Nephron (organoid): ENCODE measurements around the gene DHRSX.
"Not testable (repeated sequence)": the region's sequence is repeated elsewhere in the genome, so short reads cannot be mapped to it uniquely, and the experiment has no call there.

Experiments used
- H3K27ac Mint-ChIP-seq, 3 experiments: 2 replicates each; pipeline ENCODE4 v1.8.0; 2020; ENCODE audit warnings: mixed read lengths in 3 of 3, mild to moderate bottlenecking in 2 of 3, moderate library complexity in 1 of 3
- H3K27me3 Mint-ChIP-seq: 2 replicates; pipeline ENCODE4 v1.8.0; 2021; ENCODE audit warnings: low read depth, mild to moderate bottlenecking, moderate library complexity, mixed read lengths
- H3K36me3 Mint-ChIP-seq: 2 replicates; pipeline ENCODE4 v1.8.0; 2020; ENCODE audit warnings: low read depth, mixed read lengths
- H3K4me1 Mint-ChIP-seq: 2 replicates; pipeline ENCODE4 v1.8.0; 2020; ENCODE audit warnings: mixed read lengths
- H3K4me3 Mint-ChIP-seq, 3 experiments: 2 replicates each; pipeline ENCODE4 v1.8.0; 2020; ENCODE audit warnings: mild to moderate bottlenecking in 3 of 3, mixed read lengths in 3 of 3, moderate library complexity in 2 of 3
- H3K9me3 Mint-ChIP-seq: 2 replicates; pipeline ENCODE4 v1.8.0; 2020; ENCODE audit warnings: mixed read lengths
- TF ChIP-seq, protein P1 (sequence below), 3 experiments: fragments of 200-600 bp; sonication (generic); IDR thresholded peaks; one replicate each; pipeline ENCODE4 v1.5.0; 2021; ENCODE audit warnings: antibody characterized with exemption in 3 of 3; ENCODE audit not compliant: unreplicated experiment in 3 of 3

Gene DHRSX

DNA sequence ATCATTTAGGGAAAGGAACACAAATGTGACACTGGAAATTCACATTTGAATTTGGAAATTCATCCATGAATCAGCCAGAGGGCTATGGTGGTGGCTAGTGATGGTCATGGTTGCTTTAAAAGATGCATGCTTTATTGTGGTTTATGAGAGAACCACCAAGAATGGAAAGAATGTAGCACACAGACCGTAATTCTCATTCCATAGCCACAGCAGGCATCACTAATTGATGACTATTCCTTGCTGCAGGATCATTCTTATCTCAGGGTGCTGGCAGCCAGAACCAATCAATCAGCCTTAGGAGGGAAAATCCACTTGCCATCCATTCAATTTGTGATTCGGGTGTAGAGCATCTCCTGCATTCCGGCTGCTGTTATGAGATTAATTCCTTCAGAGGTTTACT, 115.6 kb downstream of the DHRSX start:
- TF ChIP-seq, protein P1, sequence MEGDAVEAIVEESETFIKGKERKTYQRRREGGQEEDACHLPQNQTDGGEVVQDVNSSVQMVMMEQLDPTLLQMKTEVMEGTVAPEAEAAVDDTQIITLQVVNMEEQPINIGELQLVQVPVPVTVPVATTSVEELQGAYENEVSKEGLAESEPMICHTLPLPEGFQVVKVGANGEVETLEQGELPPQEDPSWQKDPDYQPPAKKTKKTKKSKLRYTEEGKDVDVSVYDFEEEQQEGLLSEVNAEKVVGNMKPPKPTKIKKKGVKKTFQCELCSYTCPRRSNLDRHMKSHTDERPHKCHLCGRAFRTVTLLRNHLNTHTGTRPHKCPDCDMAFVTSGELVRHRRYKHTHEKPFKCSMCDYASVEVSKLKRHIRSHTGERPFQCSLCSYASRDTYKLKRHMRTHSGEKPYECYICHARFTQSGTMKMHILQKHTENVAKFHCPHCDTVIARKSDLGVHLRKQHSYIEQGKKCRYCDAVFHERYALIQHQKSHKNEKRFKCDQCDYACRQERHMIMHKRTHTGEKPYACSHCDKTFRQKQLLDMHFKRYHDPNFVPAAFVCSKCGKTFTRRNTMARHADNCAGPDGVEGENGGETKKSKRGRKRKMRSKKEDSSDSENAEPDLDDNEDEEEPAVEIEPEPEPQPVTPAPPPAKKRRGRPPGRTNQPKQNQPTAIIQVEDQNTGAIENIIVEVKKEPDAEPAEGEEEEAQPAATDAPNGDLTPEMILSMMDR (IDR thresholded peaks at IDR 0.05; ENCODE audit: unreplicated experiment in 3 of 3) = no peak
- H3K27ac Mint-ChIP-seq = no peak overlapping the region
- H3K36me3 Mint-ChIP-seq = peaks cover 35% of the 10 kb centered on the region
- H3K4me3 Mint-ChIP-seq = no peak overlapping the region
- no peaks in the 10 kb centered on the region for H3K4me1 Mint-ChIP-seq
- no peaks in the 10 kb centered on the region for H3K27me3 Mint-ChIP-seq
- peaks cover 8% of the 10 kb centered on the region for H3K9me3 Mint-ChIP-seq

DNA sequence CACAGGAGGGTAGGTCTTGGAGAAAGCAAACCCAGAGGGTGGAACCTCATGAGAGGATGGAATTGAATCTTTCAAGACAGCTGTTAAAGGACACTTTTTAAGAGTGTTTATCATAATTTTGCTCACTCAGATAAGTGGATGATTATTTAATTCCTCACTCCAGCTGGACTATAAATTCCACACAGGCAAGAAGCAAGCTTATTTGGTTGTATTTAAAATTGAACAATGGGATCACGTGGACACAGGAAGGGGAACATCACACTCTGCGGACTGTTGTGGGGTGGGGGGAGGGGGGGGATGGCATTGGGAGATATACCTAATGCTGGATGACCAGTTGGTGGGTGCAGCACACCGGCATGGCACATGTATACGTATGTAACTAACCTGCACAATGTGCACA, 116.3 kb downstream of the DHRSX start:
- H3K27me3 Mint-ChIP-seq = no peaks in the 10 kb centered on the region
- no peak overlapping the region for H3K27ac Mint-ChIP-seq
- H3K9me3 Mint-ChIP-seq = peaks cover 8% of the 10 kb centered on the region
- H3K4me1 Mint-ChIP-seq = no peaks in the 10 kb centered on the region
- no peak overlapping the region for H3K4me3 Mint-ChIP-seq
- TF ChIP-seq, protein P1 (IDR thresholded peaks at IDR 0.05; ENCODE audit: unreplicated experiment in 3 of 3) = no peak
- peaks cover 35% of the 10 kb centered on the region for H3K36me3 Mint-ChIP-seq

DNA sequence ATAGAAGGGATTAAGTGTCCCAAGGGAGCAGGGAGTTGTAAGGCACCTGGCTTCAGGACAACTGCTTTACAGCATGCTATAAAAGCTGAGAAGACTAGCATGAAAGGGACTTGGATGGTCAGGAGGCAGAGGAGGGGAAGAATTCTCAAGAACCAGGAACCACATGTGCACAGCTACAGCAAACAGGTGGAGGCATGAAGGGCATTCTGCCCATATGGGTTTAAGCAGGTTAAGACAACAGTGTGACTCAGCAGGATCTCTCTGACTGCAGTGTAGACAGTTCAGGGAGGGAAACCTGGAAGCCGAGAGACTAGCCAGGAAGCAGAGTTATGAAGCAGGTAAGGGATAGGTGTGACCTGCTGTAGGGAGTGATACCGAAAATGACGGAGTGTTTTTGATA, 117.0 kb downstream of the DHRSX start:
- no peaks in the 10 kb centered on the region for H3K27me3 Mint-ChIP-seq
- H3K4me3 Mint-ChIP-seq = no peak overlapping the region
- H3K27ac Mint-ChIP-seq = no peak overlapping the region
- no peaks in the 10 kb centered on the region for H3K4me1 Mint-ChIP-seq
- H3K36me3 Mint-ChIP-seq = peaks cover 34% of the 10 kb centered on the region
- peaks cover 13% of the 10 kb centered on the region for H3K9me3 Mint-ChIP-seq
- TF ChIP-seq, protein P1 (IDR thresholded peaks at IDR 0.05; ENCODE audit: unreplicated experiment in 3 of 3) = no peak

DNA sequence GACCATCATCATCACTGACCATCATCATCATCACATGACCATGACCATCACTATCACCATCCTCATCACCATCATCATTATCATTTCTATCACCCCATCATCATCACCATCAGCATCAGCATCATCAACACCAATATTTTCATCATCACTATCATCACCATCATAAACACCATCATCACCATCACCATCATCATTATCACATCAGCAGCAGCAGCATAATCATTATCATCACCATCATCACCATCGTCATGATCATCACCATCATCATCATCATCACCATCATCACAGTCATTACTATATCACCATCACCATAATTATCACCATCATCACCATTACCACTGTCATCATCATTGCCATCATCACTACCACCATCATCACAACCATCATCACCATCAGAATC, 117.6 kb downstream of the DHRSX start:
- H3K36me3 Mint-ChIP-seq = peaks cover 32% of the 10 kb centered on the region
- TF ChIP-seq, protein P1 (IDR thresholded peaks at IDR 0.05; ENCODE audit: unreplicated experiment in 3 of 3) = no peak
- peaks cover 13% of the 10 kb centered on the region for H3K9me3 Mint-ChIP-seq
- H3K4me1 Mint-ChIP-seq = no peaks in the 10 kb centered on the region
- H3K27me3 Mint-ChIP-seq = no peaks in the 10 kb centered on the region
- no peak overlapping the region for H3K4me3 Mint-ChIP-seq
- H3K27ac Mint-ChIP-seq = no peak overlapping the region

DNA sequence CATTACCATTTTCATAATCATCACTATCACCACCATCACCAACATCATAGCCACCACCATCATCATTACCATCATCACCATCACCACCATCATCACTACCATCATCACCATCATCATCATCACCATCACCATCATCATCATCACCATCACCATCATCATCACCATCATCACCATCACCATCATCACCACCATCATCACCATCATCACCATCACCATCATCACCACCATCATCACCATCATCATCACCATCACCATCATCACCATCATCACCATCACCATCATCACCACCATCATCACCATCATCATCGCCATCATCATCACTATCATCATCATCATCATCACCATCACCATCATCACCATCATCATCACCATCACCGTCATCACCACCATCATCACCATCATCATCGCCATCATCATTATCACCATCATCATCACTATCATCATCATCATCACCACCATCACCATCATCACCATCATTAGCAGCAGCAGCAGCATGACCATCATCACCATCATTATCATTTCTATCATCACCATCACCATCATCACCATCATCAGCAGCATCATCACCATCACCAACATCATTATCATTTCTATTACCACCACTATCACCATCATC, 118.2 kb downstream of the DHRSX start:
- H3K4me1 Mint-ChIP-seq, H3K27me3 Mint-ChIP-seq: not testable (repeated sequence)

DNA sequence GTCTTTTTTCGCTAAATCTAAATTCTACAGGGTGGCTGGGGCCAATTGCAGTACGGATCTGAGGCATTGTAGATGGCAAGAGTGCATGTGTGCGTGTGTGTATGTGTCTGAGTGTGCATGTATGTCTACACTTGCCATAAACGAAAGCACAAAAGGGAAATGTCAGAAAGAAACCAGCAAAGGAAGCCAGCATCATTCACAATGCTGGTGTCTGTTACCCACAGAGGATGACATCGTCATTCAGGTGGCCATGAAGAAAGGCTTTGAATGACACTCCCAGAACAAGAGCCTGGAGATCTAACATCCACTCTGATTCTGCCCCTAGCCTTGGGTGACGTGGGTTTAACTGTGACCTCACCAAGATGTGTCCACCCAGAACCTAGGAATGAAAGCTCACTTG, 124.6 kb downstream of the DHRSX start:
- Mint-ChIP-seq H3K9me3 (peaks cover 20% of the 10 kb centered on the region), H3K27me3 (no peaks in the 10 kb centered on the region), H3K4me3 (no peak overlapping the region), H3K36me3 (peaks cover 56% of the 10 kb centered on the region), H3K4me1 (no peaks in the 10 kb centered on the region), H3K27ac (no peak overlapping the region)
- TF ChIP-seq, protein P1 (IDR thresholded peaks at IDR 0.05; ENCODE audit: unreplicated experiment in 3 of 3) = no peak

More for the DNA sequence above, 118.2 kb downstream of the DHRSX start:
- H3K27ac Mint-ChIP-seq, H3K4me3 Mint-ChIP-seq: not testable (repeated sequence)
- H3K9me3 Mint-ChIP-seq = peaks cover 15% of the 10 kb centered on the region
- H3K36me3 Mint-ChIP-seq = peaks cover 33% of the 10 kb centered on the region
